Measurements from ENCODE around the gene BCAT1.

DNA sequence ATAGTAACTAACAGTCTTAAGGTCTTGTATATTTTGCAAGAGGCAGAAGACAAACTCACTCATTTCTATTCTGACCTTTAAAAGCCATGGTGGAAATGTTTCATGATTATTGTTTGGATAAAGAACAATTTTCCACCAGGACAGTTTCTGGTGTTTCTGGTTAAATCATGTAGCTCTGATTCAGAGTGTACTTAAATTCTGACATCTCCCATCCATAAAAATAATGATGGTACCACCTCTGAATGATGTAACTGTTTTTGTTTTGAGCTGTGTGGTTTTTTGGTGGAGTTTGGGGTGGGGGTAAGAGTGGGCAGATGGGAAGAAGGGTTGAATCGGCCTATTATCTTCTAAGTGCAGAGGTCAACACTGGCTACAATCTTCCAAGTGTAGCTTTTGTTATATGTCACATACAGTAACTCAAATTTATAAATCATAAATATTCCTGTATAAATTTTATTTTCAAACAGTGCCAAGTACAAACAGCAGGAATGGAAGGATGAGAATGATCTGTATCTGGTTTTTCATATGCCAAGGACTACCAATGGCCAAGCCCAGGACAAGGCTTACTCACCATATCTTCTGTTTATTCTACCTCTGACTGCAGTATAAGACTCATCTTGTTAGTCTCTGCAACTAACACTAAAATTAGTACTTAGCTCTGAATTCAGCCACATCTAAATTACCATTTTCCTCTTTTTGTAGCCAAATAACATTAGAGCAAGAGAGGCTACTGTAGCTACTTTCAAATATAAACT is 108.7 kb downstream of the BCAT1 start:
- TF ChIP-seq POLR2A (IDR thresholded peaks at IDR 0.05) (no peak), POLR2AphosphoS5 (IDR thresholded peaks at IDR 0.05) (no peak), EP300 (IDR thresholded peaks at IDR 0.05) (no peak)
